NCI-H128 (cell line): Measurements from ENCODE around the gene CXCR6.

Experiments
- DNase-seq: peaks from one replicate; lab custom pipeline; 2025; ENCODE audit not compliant: unreplicated experiment; lab: John Stamatoyannopoulos, UW

CXCR6 gene

GRCh38 chr3:45946875-45947274 lies 3.6 kb downstream of the CXCR6 start:
- no peak for DNase-seq

GRCh38 chr3:45947361-45947760 lies 4.1 kb downstream of the CXCR6 start:
- no peak for DNase-seq

- no peak for DNase-seq
Measured at GRCh38 chr3:45948311-45948781, 5.1 kb downstream of the CXCR6 start.

GRCh38 chr3:45948881-45949280 lies 5.6 kb downstream of the CXCR6 start:
- no peak for DNase-seq

GRCh38 chr3:45949432-45949831 lies 6.2 kb downstream of the CXCR6 start:
- DNase-seq = no peak

- DNase-seq = no peak
Measured at GRCh38 chr3:45950131-45950530, 6.9 kb downstream of the CXCR6 start.

GRCh38 chr3:45950686-45951600 lies 7.7 kb downstream of the CXCR6 start:
- DNase-seq = no peak

GRCh38 chr3:45951946-45952345 lies 8.7 kb downstream of the CXCR6 start:
- DNase-seq = no peak

GRCh38 chr3:45952456-45952855 lies 9.2 kb downstream of the CXCR6 start:
- DNase-seq = no peak

- DNase-seq = no peak
Measured at GRCh38 chr3:45953536-45953935, 10.3 kb downstream of the CXCR6 start.

- no peak for DNase-seq
Measured at GRCh38 chr3:45954306-45954705, 11.0 kb downstream of the CXCR6 start.

- DNase-seq = no peak
Measured at GRCh38 chr3:45955017-45955647, 11.9 kb downstream of the CXCR6 start.

GRCh38 chr3:45955706-45956105 lies 12.4 kb downstream of the CXCR6 start:
- DNase-seq = no peak

GRCh38 chr3:45957586-45957985 lies 14.3 kb downstream of the CXCR6 start:
- DNase-seq = no peak

GRCh38 chr3:45958321-45958791 lies 15.1 kb downstream of the CXCR6 start:
- no peak for DNase-seq

GRCh38 chr3:45959201-45959600 lies 15.9 kb downstream of the CXCR6 start:
- DNase-seq = no peak

GRCh38 chr3:45960289-45960688 lies 17.0 kb downstream of the CXCR6 start:
- DNase-seq = no peak

GRCh38 chr3:45962033-45962432 lies 18.8 kb downstream of the CXCR6 start:
- DNase-seq = no peak

- DNase-seq = no peak
Measured at GRCh38 chr3:45964139-45964538, 20.9 kb downstream of the CXCR6 start.

- DNase-seq = no peak
Measured at GRCh38 chr3:45965253-45965652, 22.0 kb downstream of the CXCR6 start.

GRCh38 chr3:45965653-45966052 lies 22.4 kb downstream of the CXCR6 start:
- DNase-seq = no peak

GRCh38 chr3:45966371-45966791 lies 23.1 kb downstream of the CXCR6 start:
- no peak for DNase-seq
